SKM-1 treated with dmso at 0.1 percent for 144 hours (cell line): ENCODE data around the gene TIMM10B.
"Not testable (repeated sequence)": the region's sequence is repeated elsewhere in the genome, so short reads cannot be mapped to it uniquely, and the experiment has no call there.

Experiments
- DNase-seq: peaks from one replicate; lab custom pipeline; 2025; ENCODE audit not compliant: unreplicated experiment; lab: John Stamatoyannopoulos, UW

TIMM10B gene

GRCh38 chr11:6504166-6504565 is 22.9 kb downstream of the TIMM10B start:
- DNase-seq = no peak

GRCh38 chr11:6505577-6506240 is 24.4 kb downstream of the TIMM10B start:
- peak; percentile 15 for DNase-seq

- no peak for DNase-seq
Measured at GRCh38 chr11:6516865-6517264, 35.6 kb downstream of the TIMM10B start.

- no peak for DNase-seq
Measured at GRCh38 chr11:6520265-6520664, 39.0 kb downstream of the TIMM10B start.

- DNase-seq = not testable (repeated sequence)
Measured at GRCh38 chr11:6521946-6522345, 40.6 kb downstream of the TIMM10B start.

- DNase-seq = no peak
Measured at GRCh38 chr11:6523253-6523652, 42.0 kb downstream of the TIMM10B start.

- DNase-seq = no peak
Measured at GRCh38 chr11:6526411-6527135, 45.3 kb downstream of the TIMM10B start.

- DNase-seq = no peak
Measured at GRCh38 chr11:6529266-6529665, 48.0 kb downstream of the TIMM10B start.

- no peak for DNase-seq
Measured at GRCh38 chr11:6530848-6531247, 49.5 kb downstream of the TIMM10B start.

- peak; percentile 44 for DNase-seq
Measured at GRCh38 chr11:6531267-6531752, 50.0 kb downstream of the TIMM10B start.
